GM23248 (cell line): ENCODE results near the gene MPPED1. TPM values are rescaled to one million over a fixed set of nuclear protein-coding genes. Genes with fewer than 3 reads are reported as not detected.

ENCODE experiments used
- DNase-seq: peaks from one replicate; pipeline ENCODE4 v3.0.0-alpha.2; 2015
- H2AFZ ChIP-seq: fragments of 200-600 bp; sonication (generic); 2 replicates; pipeline ENCODE4 v1.6.1; 2016; ENCODE audit warnings: antibody characterized with exemption
- H3F3A ChIP-seq: fragments of 200-600 bp; sonication (generic); 2 replicates; pipeline ENCODE4 v1.6.1; 2016; ENCODE audit warnings: mild to moderate bottlenecking, antibody characterized with exemption, mixed run types; ENCODE audit not compliant: insufficient read depth
- H3K27ac ChIP-seq: fragments of 200-600 bp; sonication (generic); 2 replicates; pipeline ENCODE4 v1.5.1; 2016; ENCODE audit warnings: mild to moderate bottlenecking
- H3K27me3 ChIP-seq: fragments of 200-600 bp; sonication (generic); replicated peaks from 2 replicates; pipeline ENCODE4 v1.6.1; 2016; ENCODE audit warnings: mild to moderate bottlenecking; ENCODE audit not compliant: insufficient read depth
- H3K36me3 ChIP-seq: fragments of 200-600 bp; sonication (generic); 2 replicates; pipeline ENCODE4 v1.6.1; 2016; ENCODE audit warnings: low read depth, mild to moderate bottlenecking
- H3K4me1 ChIP-seq: fragments of 200-600 bp; sonication (generic); 2 replicates; pipeline ENCODE4 v1.6.1; 2016; ENCODE audit warnings: mild to moderate bottlenecking; ENCODE audit not compliant: insufficient read depth
- H3K4me2 ChIP-seq: fragments of 200-600 bp; sonication (generic); one replicate; pipeline ENCODE4 v1.6.1; 2016; ENCODE audit warnings: mild to moderate bottlenecking; ENCODE audit not compliant: unreplicated experiment
- H3K4me3 ChIP-seq: fragments of 200-600 bp; sonication (generic); 2 replicates; pipeline ENCODE4 v1.5.1; 2016; ENCODE audit warnings: mild to moderate bottlenecking
- H3K79me2 ChIP-seq: fragments of 200-600 bp; sonication (generic); 2 replicates; pipeline ENCODE4 v1.6.1; 2016; ENCODE audit warnings: mild to moderate bottlenecking; ENCODE audit not compliant: insufficient read depth
- H3K9ac ChIP-seq: fragments of 200-600 bp; sonication (generic); 2 replicates; pipeline ENCODE4 v1.6.1; 2016; ENCODE audit warnings: mild to moderate bottlenecking
- H3K9me2 ChIP-seq: fragments of 200-600 bp; sonication (generic); 2 replicates; pipeline ENCODE4 v1.6.1; 2016; ENCODE audit warnings: mixed run types, mild to moderate bottlenecking, moderate library complexity; ENCODE audit not compliant: insufficient read depth
- H3K9me3 ChIP-seq: fragments of 200-600 bp; sonication (generic); one replicate; pipeline ENCODE4 v1.6.1; 2017; ENCODE audit warnings: low read depth
- H4K20me1 ChIP-seq: fragments of 200-600 bp; sonication (generic); 2 replicates; pipeline ENCODE4 v1.6.0; 2016; ENCODE audit not compliant: insufficient read depth
- EZH2 ChIP-seq: fragments of 200-600 bp; sonication (generic); IDR thresholded peaks from 2 replicates; pipeline ENCODE4 v1.6.1; 2018; ENCODE audit warnings: antibody characterized with exemption, mild to moderate bottlenecking; ENCODE audit not compliant: insufficient read depth, poor library complexity, severe bottlenecking
- EZH2phosphoT487 ChIP-seq: fragments of 200-600 bp; sonication (generic); IDR thresholded peaks from 2 replicates; pipeline ENCODE4 v1.6.1; 2018; ENCODE audit warnings: antibody characterized with exemption, moderate library complexity, mild to moderate bottlenecking, low read depth; ENCODE audit not compliant: insufficient read depth
- WGBS, 2 experiments: methylation state at CpG; one replicate each; pipeline ENCODE4 v1.1.6; 2015 to 2017; ENCODE audit warnings: low lambda C conversion rate in 2 of 2, low coverage in 1 of 2; ENCODE audit errors: missing lambda C conversion rate in 2 of 2; 5-methylcytosine and 5-hydroxymethylcytosine counted together
- in situ Hi-C: fragments of 300-500 bp; cut with MboI; formaldehyde crosslinking; loops from 2 replicates; pipeline ENCODE4 v1.15.0; 2020
- polyA plus RNA-seq: library from polyadenylated mRNA; unstranded; fragments of >200 nt; fragmentation: Nextera tagmentation; extraction: Ambion mirVana; gene quantifications from 2 replicates; pipeline ENCODE4 v1.2.1, GENCODE V29; 2016
- total RNA-seq: library from RNA; depleted of rRNA; stranded (reverse); fragments of >200 nt; shearing (Covaris generic); gene quantifications from 2 replicates; pipeline ENCODE4 v1.2.3, GENCODE V29; 2014

Gene MPPED1
- total and polyA plus RNA-seq, 2 experiments from 2014 or later = not detected

DNA sequence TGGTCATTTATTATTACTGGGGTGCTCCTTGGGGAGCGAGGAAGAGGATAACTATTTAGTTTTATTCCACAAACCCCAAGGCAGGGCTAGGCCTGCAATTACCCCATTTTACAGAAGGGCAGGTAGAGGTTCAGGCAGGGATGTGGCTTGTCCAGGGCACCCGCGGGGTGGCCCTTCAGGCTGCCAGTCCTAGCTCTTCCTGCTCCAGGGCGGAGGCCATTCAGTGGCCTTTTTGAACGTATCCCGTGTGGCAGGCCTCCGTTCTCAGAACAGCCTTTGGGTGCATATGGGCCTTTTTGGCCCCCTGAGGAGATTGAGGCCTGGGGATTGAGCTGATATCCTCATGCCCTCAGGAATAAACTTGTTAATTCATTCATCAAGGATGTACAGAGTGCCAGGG, 66.2 kb downstream of the MPPED1 start:
- no peak overlapping the region for H3K27ac ChIP-seq
- DNase-seq = no peak
- H3K9ac ChIP-seq = no peak overlapping the region
- in situ Hi-C loops = no loop called here
- no peaks in the 10 kb centered on the region for H4K20me1 ChIP-seq
- H3K9me3 ChIP-seq = no peaks in the 10 kb centered on the region
- H3K4me1 ChIP-seq = no peaks in the 10 kb centered on the region
- no peak overlapping the region for H3K4me2 ChIP-seq
- H3K27me3 ChIP-seq = no peaks in the 10 kb centered on the region; the same call in 1 of the 2 replicates
- no peaks in the 10 kb centered on the region for H3K79me2 ChIP-seq
- no peaks in the 10 kb centered on the region for H3K36me3 ChIP-seq
- no peak overlapping the region for H3K4me3 ChIP-seq
- WGBS, 2 experiments = 42 to 62% methylated on average over 7 of the region's 7 CpGs
- H3K9me2 ChIP-seq = no peaks in the 10 kb centered on the region
- TF ChIP-seq EZH2 (no peak), EZH2phosphoT487 (no peak)
- H2AFZ ChIP-seq = no peak overlapping the region
- H3F3A ChIP-seq = no peaks in the 10 kb centered on the region

DNA sequence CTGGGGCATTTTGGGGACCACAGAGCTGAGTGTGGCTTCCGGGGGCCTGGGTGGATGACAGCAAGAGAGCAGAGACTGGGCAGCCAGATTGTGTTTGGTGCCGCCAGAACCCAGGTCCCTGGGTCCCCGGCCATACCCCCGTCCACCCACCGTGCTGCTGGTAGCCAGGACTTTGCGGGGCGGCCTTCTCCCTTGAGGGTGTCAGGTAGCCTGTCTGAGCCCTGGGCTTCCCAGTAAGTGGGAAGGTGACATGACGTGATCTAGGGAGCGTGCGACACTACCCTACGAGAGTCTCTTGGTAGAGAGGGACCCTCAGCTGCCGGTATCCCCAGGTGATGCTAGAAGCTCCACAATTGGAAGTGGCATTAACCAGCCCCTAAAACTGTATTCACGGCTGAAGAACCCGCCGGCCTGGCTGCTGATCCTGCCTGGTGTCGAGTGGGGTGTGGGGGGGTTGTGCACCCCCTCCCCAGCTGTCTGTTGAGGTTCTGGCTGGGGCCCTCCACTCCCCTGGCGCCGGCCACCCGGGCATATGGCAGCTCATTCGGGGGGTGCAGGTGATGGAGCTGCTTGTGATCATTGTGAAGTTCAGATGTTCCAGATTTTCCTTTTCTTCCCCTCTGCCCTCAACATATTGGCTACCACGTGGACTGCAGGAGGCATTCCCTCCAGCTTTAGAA, 66.9 kb downstream of the MPPED1 start:
- no peak overlapping the region for H2AFZ ChIP-seq
- H3K9ac ChIP-seq = no peak overlapping the region
- H3K79me2 ChIP-seq = no peaks in the 10 kb centered on the region
- H3K27me3 ChIP-seq = no peaks in the 10 kb centered on the region; the same call in 1 of the 2 replicates
- H3K9me2 ChIP-seq = no peaks in the 10 kb centered on the region
- H3K9me3 ChIP-seq = no peaks in the 10 kb centered on the region
- H3K36me3 ChIP-seq = no peaks in the 10 kb centered on the region
- no peaks in the 10 kb centered on the region for H4K20me1 ChIP-seq
- no peak overlapping the region for H3K27ac ChIP-seq
- no peaks in the 10 kb centered on the region for H3K4me1 ChIP-seq
- H3F3A ChIP-seq = no peaks in the 10 kb centered on the region
- TF ChIP-seq EZH2 (no peak), EZH2phosphoT487 (no peak)
- in situ Hi-C loops = no loop called here
- H3K4me3 ChIP-seq = no peak overlapping the region
- H3K4me2 ChIP-seq = no peak overlapping the region
- 59 to 66% methylated on average over 20 to 21 of the region's 21 CpGs for WGBS, 2 experiments
- DNase-seq = no peak

GRCh38 chr22:43479301-43479950, 67.6 kb downstream of the MPPED1 start:
- Histone ChIP-seq H3K9me3 (no peaks in the 10 kb centered on the region), H3K4me2 (no peak overlapping the region), H3K9ac (no peak overlapping the region), H3K36me3 (no peaks in the 10 kb centered on the region), H3K4me3 (no peak overlapping the region), H3K4me1 (no peaks in the 10 kb centered on the region), H3K27ac (no peak overlapping the region), H3K79me2 (no peaks in the 10 kb centered on the region), H2AFZ (no peak overlapping the region), H3K27me3 (no peaks in the 10 kb centered on the region; the same call in 1 of the 2 replicates), H4K20me1 (no peaks in the 10 kb centered on the region), H3K9me2 (no peaks in the 10 kb centered on the region), H3F3A (no peaks in the 10 kb centered on the region)
- no peak for DNase-seq
- in situ Hi-C loops = no loop called here
- no peak for TF ChIP-seq EZH2
- TF ChIP-seq EZH2phosphoT487 = no peak
- 40 to 54% methylated on average over 7 of the region's 7 CpGs for WGBS, 2 experiments

GRCh38 chr22:43479962-43480361, 68.1 kb downstream of the MPPED1 start:
- Histone ChIP-seq H3F3A (no peaks in the 10 kb centered on the region), H3K9me3 (no peaks in the 10 kb centered on the region), H3K9me2 (no peaks in the 10 kb centered on the region), H3K27me3 (no peaks in the 10 kb centered on the region; the same call in 1 of the 2 replicates), H3K4me1 (no peaks in the 10 kb centered on the region), H3K79me2 (no peaks in the 10 kb centered on the region), H2AFZ (no peak overlapping the region), H3K4me3 (no peak overlapping the region), H3K9ac (no peak overlapping the region), H3K4me2 (no peak overlapping the region), H3K36me3 (no peaks in the 10 kb centered on the region), H4K20me1 (no peaks in the 10 kb centered on the region), H3K27ac (no peak overlapping the region)
- DNase-seq = no peak
- no peak for TF ChIP-seq EZH2
- WGBS, 2 experiments = 50 to 63% methylated on average over 7 of the region's 7 CpGs
- in situ Hi-C loops = no loop called here
